GM04504 (cell line): ENCODE measurements around the gene TMEM44.
"Not testable (repeated sequence)": the region's sequence is repeated elsewhere in the genome, so short reads cannot be mapped to it uniquely, and the experiment has no call there.

Experiments used
- DNase-seq: peaks from one replicate; pipeline ENCODE4 v3.0.0-alpha.2; 2012; ENCODE audit warnings: low read depth

TMEM44 gene

GRCh38 chr3:194640829-194641228 is 7.6 kb upstream of the TMEM44 start:
- no peak for DNase-seq

GRCh38 chr3:194638991-194639605 is 5.9 kb upstream of the TMEM44 start:
- DNase-seq, result no peak

GRCh38 chr3:194637541-194638400 is 4.6 kb upstream of the TMEM44 start:
- no peak for DNase-seq

GRCh38 chr3:194637066-194637465 is 3.8 kb upstream of the TMEM44 start:
- no peak for DNase-seq

- DNase-seq, result peak; percentile 7
These were observed 340 bp downstream of the TMEM44 start for GRCh38 chr3:194632809-194633348.

- DNase-seq, result no peak
These were observed 902 bp downstream of the TMEM44 start for GRCh38 chr3:194632226-194632808.

GRCh38 chr3:194631696-194632095 is 1.5 kb downstream of the TMEM44 start:
- no peak for DNase-seq

- not testable (repeated sequence) for DNase-seq
These were observed 2.5 kb downstream of the TMEM44 start for GRCh38 chr3:194630681-194631080.

GRCh38 chr3:194624956-194625355 is 8.3 kb downstream of the TMEM44 start:
- no peak for DNase-seq

GRCh38 chr3:194623449-194624290 is 9.5 kb downstream of the TMEM44 start:
- DNase-seq, result no peak

- no peak for DNase-seq
These were observed 10.4 kb downstream of the TMEM44 start for GRCh38 chr3:194622621-194623340.

GRCh38 chr3:194621947-194622346 is 11.3 kb downstream of the TMEM44 start:
- no peak for DNase-seq

GRCh38 chr3:194620196-194620595 is 13.0 kb downstream of the TMEM44 start:
- DNase-seq, result no peak

GRCh38 chr3:194619741-194620140 is 13.5 kb downstream of the TMEM44 start:
- DNase-seq, result no peak

GRCh38 chr3:194618858-194619608 is 14.2 kb downstream of the TMEM44 start:
- no peak for DNase-seq

GRCh38 chr3:194617827-194618226 is 15.4 kb downstream of the TMEM44 start:
- no peak for DNase-seq

- no peak for DNase-seq
These were observed 16.0 kb downstream of the TMEM44 start for GRCh38 chr3:194617143-194617671.

GRCh38 chr3:194615226-194615625 is 18.0 kb downstream of the TMEM44 start:
- no peak for DNase-seq

- DNase-seq, result no peak
These were observed 21.0 kb downstream of the TMEM44 start for GRCh38 chr3:194612221-194612620.

GRCh38 chr3:194610689-194611088 is 22.5 kb downstream of the TMEM44 start:
- no peak for DNase-seq
